Measurements from ENCODE around the gene NPR2.

DNA sequence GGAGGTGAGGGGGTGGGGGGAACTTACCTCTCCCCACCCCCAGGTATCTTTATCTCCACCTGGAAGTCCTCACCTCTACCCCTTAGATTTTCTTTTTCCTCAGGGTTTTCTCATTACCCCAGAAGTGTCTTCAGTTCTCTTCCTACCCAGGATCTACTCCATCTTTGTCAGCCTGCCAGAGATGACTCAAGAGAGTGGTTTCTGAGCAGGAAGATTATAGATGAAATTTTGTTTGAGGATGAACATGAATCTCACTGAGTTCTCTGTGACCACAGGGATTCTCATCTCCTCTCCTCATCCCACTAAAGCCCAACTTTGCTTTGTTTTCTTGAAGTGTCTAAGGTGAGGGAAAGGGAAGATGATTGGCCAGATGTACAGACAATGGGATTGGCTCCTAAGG is 28.7 kb downstream of the NPR2 start:
- no peak for TF ChIP-seq FOXP2 (optimal IDR thresholded peaks at IDR 0.05; ENCODE audit: borderline replicate concordance, extremely low read depth, extremely low read length, insufficient read depth)
- TF ChIP-seq TAF1 (IDR thresholded peaks at IDR 0.05; ENCODE audit: borderline replicate concordance, insufficient read depth, low read length), result no peak
- no peak for TF ChIP-seq POLR2AphosphoS5 (IDR thresholded peaks at IDR 0.05; ENCODE audit: low read depth, low read length)

Data from PFSK-1 (cell line).